ACC112 (cell line): ENCODE data around the gene TMED6.

Experiments
- H2AFZ ChIP-seq: fragments of 200-600 bp; sonication (generic); one replicate; pipeline ENCODE4 v1.6.0; 2017; ENCODE audit warnings: antibody characterized with exemption, low read length; ENCODE audit not compliant: unreplicated experiment
- H3K27ac ChIP-seq: fragments of 200-600 bp; sonication (generic); 2 replicates; pipeline ENCODE4 v1.5.1; 2014; ENCODE audit warnings: low read depth, mild to moderate bottlenecking, antibody characterized with exemption, low read length, moderate library complexity
- H3K27me3 ChIP-seq: fragments of 200-600 bp; sonication (generic); 2 replicates; pipeline ENCODE4 v1.6.1; 2014; ENCODE audit warnings: mild to moderate bottlenecking, antibody characterized with exemption, low read length, moderate library complexity, mixed read lengths; ENCODE audit not compliant: insufficient read depth
- H3K36me3 ChIP-seq: fragments of 200-600 bp; sonication (generic); 2 replicates; pipeline ENCODE4 v1.6.1; 2016; ENCODE audit warnings: mild to moderate bottlenecking, antibody characterized with exemption, low read length, moderate library complexity, mixed read lengths; ENCODE audit not compliant: insufficient read depth
- H3K4me1 ChIP-seq: fragments of 200-600 bp; sonication (generic); one replicate; pipeline ENCODE4 v1.6.1; 2016; ENCODE audit warnings: low read length, mixed read lengths; ENCODE audit not compliant: insufficient read depth, unreplicated experiment, control insufficient read depth
- H3K4me3 ChIP-seq: fragments of 200-600 bp; sonication (generic); 2 replicates; pipeline ENCODE4 v1.5.1; 2014; ENCODE audit warnings: mild to moderate bottlenecking, low read depth, low read length
- H3K79me2 ChIP-seq: fragments of 200-600 bp; sonication (generic); one replicate; pipeline ENCODE4 v1.6.0; 2016; ENCODE audit warnings: low read length; ENCODE audit not compliant: control insufficient read depth, unreplicated experiment, insufficient read depth

TMED6 gene

DNA sequence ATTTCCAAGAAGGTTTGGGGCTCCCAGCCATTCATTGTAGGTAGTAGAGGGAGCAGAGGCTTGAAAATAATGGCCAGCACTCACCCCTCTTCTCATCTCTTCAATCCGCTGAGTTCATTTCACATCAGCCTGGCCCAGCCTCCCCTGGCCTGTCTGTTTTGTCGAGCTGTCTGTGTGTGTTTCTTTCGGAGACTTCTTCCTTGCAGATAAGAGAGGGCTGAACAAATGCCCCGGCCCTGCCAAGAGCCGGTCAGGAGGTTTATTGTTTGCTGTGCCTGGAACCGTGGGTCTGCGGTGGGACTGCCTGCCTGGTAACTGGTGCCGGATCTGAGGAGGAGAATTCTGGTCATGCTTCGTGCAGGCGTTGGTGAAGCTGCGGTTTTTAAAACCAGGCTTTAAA is 37.1 kb downstream of the TMED6 start:
- peaks cover 4% of the 10 kb centered on the region for H3K4me1 ChIP-seq
- H2AFZ ChIP-seq = no peak overlapping the region
- H3K4me3 ChIP-seq = no peak overlapping the region
- H3K79me2 ChIP-seq = peaks cover 41% of the 10 kb centered on the region
- no peak overlapping the region for H3K27ac ChIP-seq
- no peaks in the 10 kb centered on the region for H3K27me3 ChIP-seq
- H3K36me3 ChIP-seq = no peaks in the 10 kb centered on the region; the same call in 1 of the 2 replicates

DNA sequence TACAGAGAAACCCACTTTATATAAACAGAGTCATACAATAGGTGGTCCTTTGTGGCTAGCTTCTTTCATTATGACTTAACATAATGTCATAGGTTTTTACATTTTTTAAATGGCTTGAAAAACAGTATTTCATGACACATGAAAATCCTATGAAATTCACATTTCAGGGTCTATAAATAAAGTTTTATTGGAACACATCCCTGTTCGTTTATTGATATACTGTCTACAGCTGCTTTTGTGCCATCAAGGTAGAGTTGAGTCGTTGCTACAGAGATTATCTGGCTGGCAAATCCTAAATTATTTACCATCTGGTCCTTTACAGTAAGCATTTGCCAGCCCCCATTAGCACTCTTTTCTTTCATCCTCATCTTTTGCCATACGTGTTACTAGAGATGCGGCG is 38.1 kb downstream of the TMED6 start:
- Histone ChIP-seq H3K27ac (no peak overlapping the region), H3K4me3 (no peak overlapping the region), H3K36me3 (no peaks in the 10 kb centered on the region; the same call in 1 of the 2 replicates), H3K79me2 (peaks cover 41% of the 10 kb centered on the region), H3K4me1 (peaks cover 4% of the 10 kb centered on the region), H3K27me3 (no peaks in the 10 kb centered on the region), H2AFZ (no peak overlapping the region)

GRCh38 chr16:69311533-69312387 is 39.8 kb downstream of the TMED6 start:
- Histone ChIP-seq H2AFZ (peak overlapping the region; percentile 28), H3K36me3 (no peaks in the 10 kb centered on the region; the same call in 1 of the 2 replicates), H3K79me2 (peaks cover 41% of the 10 kb centered on the region), H3K27ac (peak overlapping the region; percentile 46), H3K4me1 (peaks cover 4% of the 10 kb centered on the region), H3K4me3 (peak overlapping the region; percentile 89), H3K27me3 (no peaks in the 10 kb centered on the region)

GRCh38 chr16:69310653-69311532 is 40.7 kb downstream of the TMED6 start, which contains the start of gene VPS4A:
Gene VPS4A, plus strand, starts transcription at chr16:69311350. Its CDS starts 162 bp downstream, at chr16:69311512.
- Histone ChIP-seq H2AFZ (peak within 1 kb of the TSS; percentile 79), H3K4me3 (peak within 1 kb of the TSS; percentile 89), H3K79me2 (peaks cover 39% of the 10 kb centered on the region)

GRCh38 chr16:69309316-69309715 is 42.3 kb downstream of the TMED6 start:
- no peak overlapping the region for H3K4me3 ChIP-seq
- peaks cover 4% of the 10 kb centered on the region for H3K4me1 ChIP-seq
- H2AFZ ChIP-seq = no peak overlapping the region
- H3K36me3 ChIP-seq = no peaks in the 10 kb centered on the region
- H3K79me2 ChIP-seq = peaks cover 27% of the 10 kb centered on the region
- H3K27me3 ChIP-seq = no peaks in the 10 kb centered on the region
- no peak overlapping the region for H3K27ac ChIP-seq

More at GRCh38 chr16:69310653-69311532, 40.7 kb downstream of the TMED6 start, which contains the start of gene VPS4A:
- H3K27me3 ChIP-seq = no peaks in the 10 kb centered on the region
- H3K36me3 ChIP-seq = no peaks in the 10 kb centered on the region; the same call in 1 of the 2 replicates
- H3K4me1 ChIP-seq = peaks cover 4% of the 10 kb centered on the region
- H3K27ac ChIP-seq = peak within 1 kb of the TSS; percentile 62

- Histone ChIP-seq H3K27me3 (no peaks in the 10 kb centered on the region), H3K27ac (no peak overlapping the region), H3K4me3 (no peak overlapping the region), H2AFZ (no peak overlapping the region), H3K36me3 (no peaks in the 10 kb centered on the region), H3K79me2 (peaks cover 13% of the 10 kb centered on the region), H3K4me1 (peaks cover 4% of the 10 kb centered on the region)
These were observed 43.7 kb downstream of the TMED6 start for GRCh38 chr16:69307856-69308255.

- H3K4me3 ChIP-seq = no peak overlapping the region
- no peaks in the 10 kb centered on the region for H3K27me3 ChIP-seq
- peaks cover 7% of the 10 kb centered on the region for H3K79me2 ChIP-seq
- H3K36me3 ChIP-seq = no peaks in the 10 kb centered on the region
- H2AFZ ChIP-seq = no peak overlapping the region
- peaks cover 4% of the 10 kb centered on the region for H3K4me1 ChIP-seq
- H3K27ac ChIP-seq = no peak overlapping the region
These were observed 44.5 kb downstream of the TMED6 start for GRCh38 chr16:69307091-69307490.

DNA sequence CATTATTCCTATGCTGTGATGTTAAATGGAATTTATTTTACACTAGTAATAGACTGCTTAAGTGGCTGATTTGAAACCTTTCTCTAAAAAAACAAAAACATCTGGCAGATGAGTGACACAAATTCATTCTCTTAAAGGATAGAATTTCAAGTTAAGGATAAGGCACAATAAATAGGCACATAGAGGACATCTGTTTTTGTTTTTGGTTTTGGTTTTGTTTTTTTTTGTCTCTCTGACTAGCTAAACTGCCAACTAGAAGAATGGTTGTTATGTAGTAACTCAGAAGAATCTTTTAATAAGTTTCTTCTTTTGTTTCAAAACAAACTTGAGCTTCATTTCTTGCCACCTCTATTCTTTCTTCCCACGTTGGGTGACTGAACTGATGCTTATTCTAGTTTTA is 45.6 kb downstream of the TMED6 start:
- Histone ChIP-seq H3K27me3 (no peaks in the 10 kb centered on the region), H3K4me1 (peaks cover 4% of the 10 kb centered on the region), H3K27ac (no peak overlapping the region), H3K79me2 (no peaks in the 10 kb centered on the region), H3K4me3 (no peak overlapping the region), H3K36me3 (no peaks in the 10 kb centered on the region), H2AFZ (no peak overlapping the region)

DNA sequence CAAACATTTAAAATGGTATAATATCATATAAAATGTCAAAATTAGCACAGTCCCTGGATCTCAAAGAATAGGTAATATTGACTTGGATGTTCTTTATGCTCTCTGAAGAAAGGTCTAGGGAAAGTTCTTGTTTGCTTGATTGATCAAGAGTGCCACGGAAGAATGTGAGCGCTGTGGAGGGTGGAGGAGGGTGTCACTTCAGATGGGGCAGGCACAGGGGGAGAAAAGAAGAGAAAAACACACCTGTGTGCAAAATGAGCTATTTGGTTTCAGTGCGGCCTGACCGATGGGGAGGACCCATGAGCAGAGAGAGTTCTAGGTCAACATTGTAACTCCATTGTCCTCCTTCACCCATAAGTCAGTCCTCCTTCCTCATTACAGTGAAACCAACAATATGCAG is 49.3 kb downstream of the TMED6 start:
- Histone ChIP-seq H3K79me2 (no peaks in the 10 kb centered on the region), H3K36me3 (no peaks in the 10 kb centered on the region), H3K27ac (no peak overlapping the region), H3K27me3 (no peaks in the 10 kb centered on the region), H3K4me3 (no peak overlapping the region), H3K4me1 (no peaks in the 10 kb centered on the region), H2AFZ (no peak overlapping the region)

GRCh38 chr16:69301861-69302260 is 49.7 kb downstream of the TMED6 start:
- Histone ChIP-seq H3K4me3 (no peak overlapping the region), H3K27ac (no peak overlapping the region), H3K27me3 (no peaks in the 10 kb centered on the region), H2AFZ (no peak overlapping the region), H3K36me3 (no peaks in the 10 kb centered on the region), H3K79me2 (no peaks in the 10 kb centered on the region), H3K4me1 (no peaks in the 10 kb centered on the region)
